GM13976 (cell line): ENCODE results near the gene STAP2.
"Not testable (repeated sequence)": the region's sequence is repeated elsewhere in the genome, so short reads cannot be mapped to it uniquely, and the experiment has no call there.

Experiments used
- DNase-seq: peaks from one replicate; pipeline ENCODE4 v3.0.0; 2012; ENCODE audit warnings: low spot score
- CTCF ChIP-seq: IDR thresholded peaks from 2 replicates; pipeline ENCODE4 v1.5.1; 2012; ENCODE audit warnings: borderline replicate concordance, mild to moderate bottlenecking; ENCODE audit not compliant: insufficient read depth; ENCODE audit errors: extremely low read depth, missing control alignments, control extremely low read depth
- in situ Hi-C: fragments of 300-500 bp; cut with MboI; formaldehyde crosslinking; loops from one replicate; pipeline ENCODE4 v1.12.0; 2022; ENCODE audit warnings: low sequenced_read_pairs, mixed read lengths, inconsistent platforms; ENCODE audit not compliant: unreplicated experiment

STAP2 gene

GRCh38 chr19:4357095-4357797 lies 18.6 kb upstream of the STAP2 start:
- no peak for DNase-seq
- in situ Hi-C loops: loop anchor here (10.0 kb wide), 1 partner anchor 92 kb away; no protein-coding TSS in a partner anchor
- TF ChIP-seq CTCF: no peak

- in situ Hi-C loops: loop anchor here (10.0 kb wide), 1 partner anchor 90 kb away; no protein-coding TSS in a partner anchor
- no peak for TF ChIP-seq CTCF
- no peak for DNase-seq
Measured at GRCh38 chr19:4354897-4355296, 16.3 kb upstream of the STAP2 start.

- in situ Hi-C loops: loop anchor here (10.0 kb wide), 1 partner anchor 89 kb away; no protein-coding TSS in a partner anchor
- TF ChIP-seq CTCF: no peak
Measured at GRCh38 chr19:4354282-4354681, 15.7 kb upstream of the STAP2 start.

GRCh38 chr19:4352701-4353121 lies 14.1 kb upstream of the STAP2 start:
- in situ Hi-C loops: loop anchor here (10.0 kb wide), 1 partner anchor 88 kb away; no protein-coding TSS in a partner anchor
- TF ChIP-seq CTCF: peak; percentile 74
- peak; percentile 81 for DNase-seq

More at GRCh38 chr19:4354282-4354681, 15.7 kb upstream of the STAP2 start:
- no peak for DNase-seq

GRCh38 chr19:4350726-4351125 lies 12.1 kb upstream of the STAP2 start:
- TF ChIP-seq CTCF: no peak
- in situ Hi-C loops: loop anchor here (10.0 kb wide), 1 partner anchor 86 kb away; no protein-coding TSS in a partner anchor
- no peak for DNase-seq

GRCh38 chr19:4350111-4350510 lies 11.5 kb upstream of the STAP2 start:
- in situ Hi-C loops: loop anchor here (10.0 kb wide), 1 partner anchor 85 kb away; no protein-coding TSS in a partner anchor
- TF ChIP-seq CTCF: no peak
- no peak for DNase-seq

GRCh38 chr19:4349225-4349624 lies 10.6 kb upstream of the STAP2 start:
- DNase-seq, in situ Hi-C loops: not testable (repeated sequence)
